Embryonic facial prominence (tissue), 1 donor: ENCODE results near the gene TENT4A.

Experiments used
- DNase-seq: peaks from one replicate; pipeline ENCODE4 v3.0.0-alpha.2; 2016; ENCODE audit errors: extremely low spot score

TENT4A gene

DNA sequence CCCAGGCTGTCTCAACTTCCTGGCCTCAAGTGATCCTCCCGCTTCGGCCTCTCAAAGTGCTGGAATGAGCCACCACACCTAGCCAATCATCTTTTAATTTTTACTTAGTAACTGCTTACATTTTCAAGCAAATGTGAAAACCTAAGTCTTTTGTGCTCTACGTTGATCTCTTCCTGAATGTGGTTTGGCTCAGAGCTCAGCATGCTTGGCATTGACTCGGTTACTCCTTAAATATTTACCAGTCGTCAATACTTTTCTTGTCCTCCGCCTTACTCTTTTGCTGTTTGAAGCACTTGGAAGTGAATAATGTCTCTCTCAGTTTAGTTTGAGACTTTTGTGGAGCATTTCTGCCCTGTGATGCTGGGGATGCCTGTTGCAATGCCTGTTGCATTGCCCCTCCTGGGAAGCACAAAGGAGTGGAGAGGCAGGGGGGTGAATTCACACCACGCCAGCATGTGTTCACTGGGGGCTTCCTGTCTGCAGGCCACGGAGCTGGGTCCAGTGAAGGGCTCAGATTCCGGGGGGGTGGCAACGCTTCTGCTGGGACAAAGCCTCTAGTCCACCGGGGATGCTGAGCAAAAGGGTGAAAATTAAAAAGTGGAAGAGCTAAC is 13.1 kb upstream of the TENT4A start:
- DNase-seq = no peak

DNA sequence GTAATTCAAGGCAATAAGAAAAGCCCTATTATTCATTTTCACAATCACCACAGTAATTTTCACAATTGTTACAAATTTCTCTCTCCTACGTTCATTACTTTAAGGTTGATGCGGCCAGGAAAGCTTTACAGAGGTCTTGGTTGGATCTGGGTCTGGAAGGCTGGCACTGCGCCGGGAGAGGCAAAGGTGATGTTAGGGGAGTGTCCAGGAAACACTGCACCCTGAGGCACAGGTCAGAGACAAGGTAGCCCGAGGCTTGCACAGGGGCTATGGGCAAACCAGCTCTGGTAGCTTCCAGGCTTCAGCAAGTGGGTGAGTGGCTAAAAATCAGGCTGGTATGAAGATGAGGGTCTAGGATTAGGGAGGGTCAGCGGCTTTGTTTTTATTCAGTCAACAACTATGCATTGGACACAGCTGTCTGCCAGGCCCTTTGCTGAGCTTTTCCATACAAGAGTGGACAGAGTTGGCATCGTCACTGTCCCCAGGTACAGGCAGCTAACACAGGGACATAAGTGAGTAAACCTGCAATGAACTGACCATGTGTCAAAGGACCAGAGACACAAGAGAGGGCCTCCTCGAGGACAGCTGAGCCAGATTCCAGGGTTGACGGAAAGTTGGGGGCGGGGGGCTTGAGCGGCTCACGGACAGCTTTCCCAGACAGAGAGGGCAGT is 12.4 kb upstream of the TENT4A start:
- DNase-seq = no peak

DNA sequence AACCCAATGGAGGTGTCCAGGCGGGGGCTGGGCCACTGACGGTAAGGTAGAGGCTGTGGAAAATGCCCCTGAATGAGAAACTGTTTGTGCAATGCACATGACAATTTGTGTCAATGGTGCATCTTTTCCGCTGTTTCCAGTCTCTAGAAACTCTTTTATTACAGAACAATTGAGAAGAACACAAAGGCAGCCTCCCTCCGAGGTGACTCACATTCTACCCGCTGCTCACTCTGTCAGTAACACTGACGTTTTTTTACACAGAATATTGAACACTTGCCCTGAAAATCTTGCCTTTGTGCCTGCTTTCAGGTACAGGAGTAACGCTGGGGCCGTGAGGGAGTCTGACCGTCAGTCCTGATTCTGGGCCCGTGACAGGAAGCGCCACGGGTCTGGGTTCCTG is 11.7 kb upstream of the TENT4A start:
- no peak for DNase-seq

DNA sequence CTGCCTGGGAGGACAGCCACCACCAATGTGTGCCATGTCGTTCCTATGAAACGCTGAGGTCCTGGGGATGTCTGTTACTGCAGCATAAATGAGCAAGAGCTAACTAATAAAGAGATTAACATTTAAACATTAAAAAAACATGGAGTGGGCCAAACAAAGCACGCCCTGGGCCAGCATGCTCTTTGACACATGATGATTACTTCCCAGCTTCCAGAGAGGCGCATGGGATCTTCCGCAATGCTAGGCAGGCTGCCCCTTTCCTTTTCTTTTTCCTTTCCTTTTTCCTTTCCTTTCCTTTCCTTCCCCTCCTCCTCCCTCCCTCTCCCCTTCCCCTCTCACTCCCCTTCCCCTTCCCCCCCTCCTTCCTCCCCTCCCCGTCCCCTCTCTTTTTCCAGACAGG is 10.6 kb upstream of the TENT4A start:
- DNase-seq = no peak

DNA sequence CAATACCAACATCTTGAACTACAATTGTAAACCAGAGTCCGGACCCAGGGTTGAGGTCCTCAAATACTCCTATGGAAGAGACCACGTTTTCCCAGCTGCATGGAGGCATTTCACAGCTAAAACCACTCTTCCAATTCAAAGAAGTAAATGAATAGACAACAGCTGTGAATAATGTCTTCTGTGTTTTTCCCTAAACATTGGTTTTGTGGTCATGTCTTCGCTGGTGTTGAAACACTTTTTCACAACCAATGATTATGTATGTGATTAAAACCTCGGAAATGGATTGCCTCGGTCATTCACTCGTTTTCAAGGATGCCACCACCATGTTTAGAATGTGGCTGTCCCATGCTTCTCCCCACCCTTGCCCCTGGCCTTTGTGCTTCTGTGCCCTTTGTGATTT is 9.4 kb upstream of the TENT4A start:
- DNase-seq = no peak

DNA sequence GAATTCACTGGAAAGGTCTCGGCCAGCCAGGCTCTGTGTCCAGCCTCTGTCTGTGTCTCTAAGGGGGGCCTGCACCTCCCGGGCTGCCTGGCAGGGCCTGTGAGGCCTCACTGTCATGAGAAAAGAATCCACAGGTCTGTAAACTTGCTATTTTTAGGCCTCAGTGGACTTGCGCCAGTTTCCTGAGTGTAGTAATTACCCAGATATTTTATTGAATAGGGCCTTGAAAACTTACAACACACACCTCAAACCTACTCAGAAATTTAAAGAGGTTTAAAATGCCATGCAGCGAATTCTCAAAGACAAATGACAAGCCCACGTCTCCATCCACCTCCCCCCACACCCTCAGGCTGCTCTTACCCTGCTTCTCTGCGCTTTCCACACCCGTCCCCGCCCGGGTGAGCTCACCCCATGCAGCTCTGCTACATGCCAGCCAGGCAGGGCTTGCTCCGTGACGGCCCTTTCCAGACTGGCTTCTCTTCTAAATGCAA is 8.8 kb upstream of the TENT4A start:
- DNase-seq = no peak

DNA sequence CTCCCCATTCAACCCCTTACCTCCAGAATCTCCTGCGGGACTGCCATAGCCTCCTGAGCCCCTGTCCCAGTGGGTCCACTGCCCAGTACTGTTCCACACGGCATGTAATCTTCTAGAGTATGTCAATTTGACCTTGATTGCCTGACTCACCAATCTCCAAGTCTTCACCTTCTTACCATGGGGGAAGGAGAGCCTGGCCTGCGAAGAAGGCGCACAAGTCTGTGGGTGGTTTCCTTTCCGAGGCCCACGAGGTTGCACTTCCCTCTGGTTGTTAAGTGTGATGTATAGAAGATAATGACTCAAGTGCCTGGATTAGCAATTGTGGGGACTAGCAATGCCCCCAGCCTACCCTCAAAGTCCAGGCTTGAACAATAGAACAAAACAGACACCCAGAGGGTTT is 8.1 kb upstream of the TENT4A start:
- DNase-seq = no peak

DNA sequence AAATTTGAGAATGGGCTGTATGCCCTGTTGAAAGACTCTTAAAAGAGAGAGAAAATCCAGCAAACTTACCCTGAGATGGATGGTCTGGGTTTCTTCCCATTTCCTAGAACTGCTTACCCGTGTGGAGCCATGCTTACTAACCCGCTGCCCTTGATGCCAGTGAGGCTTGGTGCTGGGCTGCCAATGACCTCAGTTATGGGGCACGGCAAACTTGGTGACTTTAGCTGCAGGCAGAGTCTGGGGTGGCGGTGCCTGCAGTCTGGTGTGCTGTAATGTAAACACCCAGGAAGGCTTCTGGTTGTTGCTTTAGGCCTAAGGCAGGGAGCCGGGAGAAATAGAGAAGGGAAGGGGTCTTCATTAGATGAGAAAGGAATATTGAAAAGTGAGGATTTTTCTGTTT is 7.3 kb upstream of the TENT4A start:
- no peak for DNase-seq

DNA sequence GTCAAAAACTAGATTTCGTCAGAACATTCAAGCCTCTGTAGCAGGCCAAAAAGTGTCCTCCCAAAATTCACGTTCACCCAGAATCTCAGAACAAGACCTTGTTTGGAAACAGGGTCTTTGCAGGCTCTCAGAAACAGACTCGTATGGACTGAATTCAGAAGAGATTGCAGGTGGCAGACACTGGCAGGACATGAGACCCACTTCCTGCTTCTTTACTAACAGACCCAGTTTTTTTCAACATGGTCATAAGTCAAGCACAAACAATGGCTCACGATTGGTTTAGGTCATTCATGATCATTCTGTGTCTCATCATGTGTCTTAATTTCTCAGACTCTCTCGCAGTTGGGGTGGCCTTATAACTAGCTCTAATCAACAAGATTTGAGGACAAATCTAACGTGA is 5.4 kb upstream of the TENT4A start:
- no peak for DNase-seq

DNA sequence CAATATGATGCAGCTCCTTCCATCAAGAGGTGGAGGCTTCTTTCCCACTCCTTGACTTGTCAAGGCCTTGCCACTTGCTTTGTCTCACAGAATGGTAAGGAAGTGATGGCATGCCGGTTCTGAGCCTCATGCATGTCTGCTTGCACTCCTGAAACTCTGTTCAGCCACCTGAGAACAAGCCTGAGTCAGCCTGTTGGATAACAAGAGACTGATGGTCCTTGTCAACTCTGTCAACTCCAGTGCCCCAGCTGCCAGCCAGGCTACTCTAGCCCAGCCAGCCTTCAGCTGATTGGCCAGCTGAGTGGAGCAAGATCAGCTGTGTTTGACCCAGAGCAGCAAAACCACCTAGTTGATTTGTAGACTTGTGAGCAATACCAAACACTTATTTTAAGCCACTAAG is 4.4 kb upstream of the TENT4A start:
- DNase-seq = no peak

DNA sequence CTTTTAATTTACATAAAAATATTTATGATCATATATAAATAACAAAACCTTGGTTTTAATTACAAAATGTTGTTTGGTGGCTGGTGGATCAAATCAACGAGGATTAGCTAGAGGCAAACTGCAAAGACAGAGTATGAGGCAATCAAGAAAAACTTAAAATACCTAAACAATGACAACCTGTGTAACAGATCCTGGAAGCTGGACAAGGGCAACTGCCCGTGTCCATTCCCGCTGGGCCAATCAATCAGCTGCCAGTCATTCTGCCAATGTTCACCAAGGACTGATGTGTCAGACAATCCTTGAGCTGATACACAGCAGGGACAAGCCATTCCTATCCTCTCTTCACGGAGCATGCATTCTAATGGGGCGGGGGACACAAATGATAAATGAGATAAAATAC is 3.2 kb upstream of the TENT4A start:
- DNase-seq = no peak

DNA sequence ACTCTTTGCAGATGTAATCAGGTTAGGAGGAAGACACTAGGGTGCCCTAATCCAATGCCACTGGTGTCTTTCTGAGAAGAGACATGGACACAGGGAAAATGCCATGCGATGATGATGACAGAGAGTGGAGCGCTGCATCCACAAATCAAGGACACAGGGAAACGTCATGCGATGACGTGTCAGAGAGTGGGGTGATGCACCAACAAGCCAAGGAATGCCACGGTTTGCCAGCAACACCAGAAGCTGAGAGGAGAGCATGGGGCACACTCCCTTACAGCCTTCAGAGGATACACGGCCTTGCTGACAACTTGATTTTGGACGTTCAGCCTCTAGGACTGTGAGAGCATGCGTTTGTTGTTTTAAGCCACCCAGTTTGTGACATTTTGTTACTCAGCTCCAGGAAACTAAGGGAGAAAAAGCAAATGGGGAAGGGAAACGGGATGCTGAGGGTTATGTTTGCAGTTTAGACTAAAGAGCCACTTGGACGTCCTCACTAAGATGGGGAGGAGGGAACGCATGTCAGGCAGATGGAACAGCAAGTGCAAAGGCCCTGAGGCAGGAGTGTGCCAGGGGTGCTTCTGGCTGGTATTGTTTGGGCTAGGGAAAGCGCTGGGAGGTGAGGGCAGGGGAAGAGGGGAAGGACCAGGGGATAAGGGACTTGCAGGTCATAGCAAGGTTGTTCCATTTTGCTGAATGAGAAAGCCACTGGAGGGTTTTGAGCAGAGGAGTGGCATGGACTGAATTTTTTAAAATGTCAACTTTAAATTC is 2.5 kb upstream of the TENT4A start:
- no peak for DNase-seq

DNA sequence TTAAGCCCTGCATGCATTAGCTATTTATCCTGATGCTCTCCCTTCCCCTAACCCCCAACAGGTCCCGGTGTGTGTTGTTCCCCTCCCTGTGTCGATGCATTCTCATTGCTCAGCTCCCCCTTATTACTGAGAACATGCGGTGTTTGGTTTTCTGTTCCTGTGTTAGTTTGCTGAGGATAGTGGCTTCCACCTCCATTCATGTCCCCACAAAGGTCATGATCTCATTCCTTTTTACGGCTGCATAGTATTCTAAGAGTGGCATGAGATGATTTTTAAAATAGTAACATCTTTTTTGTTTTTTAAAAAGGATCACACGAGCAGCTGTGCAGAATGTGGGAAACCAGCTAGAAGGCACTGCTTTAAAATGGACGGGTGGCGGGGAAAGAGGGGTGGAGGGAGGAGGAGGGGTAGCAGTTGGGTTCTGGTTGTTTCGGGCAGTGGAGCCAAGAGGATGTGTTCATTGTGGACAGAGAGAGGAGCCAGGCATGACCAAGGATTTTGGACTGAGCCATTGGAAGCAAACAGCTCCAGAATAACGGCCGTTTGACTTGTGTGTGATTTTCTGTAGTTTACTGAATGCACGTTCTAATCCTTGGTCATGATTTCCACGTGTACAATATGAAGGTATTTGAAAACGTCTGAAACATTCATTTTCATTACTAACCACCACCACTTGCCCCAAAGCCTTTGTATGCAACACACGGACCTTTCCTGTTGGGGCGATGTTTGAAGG is 1.7 kb upstream of the TENT4A start:
- no peak for DNase-seq

DNA sequence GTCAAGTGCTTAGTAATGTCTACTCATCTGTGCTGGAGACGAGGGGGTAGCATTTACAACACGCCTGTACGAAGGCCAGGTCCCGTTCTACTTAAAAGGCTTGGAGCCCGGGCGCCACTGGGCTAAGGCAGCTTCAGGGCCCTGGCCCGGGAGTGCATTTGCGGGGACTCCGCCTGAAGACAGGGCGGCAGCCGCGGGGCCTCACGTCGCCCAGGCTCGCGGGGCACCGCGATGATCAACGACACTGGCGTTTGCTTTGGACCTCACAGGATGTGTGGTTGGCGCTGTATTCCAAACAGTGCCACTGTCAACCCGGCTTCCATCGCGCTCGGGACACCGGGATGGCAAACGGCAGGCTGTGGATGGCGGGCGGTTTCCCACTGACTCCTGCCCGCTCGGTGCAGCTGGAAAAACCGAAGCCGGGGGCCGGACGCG is 1.1 kb upstream of the TENT4A start:
- no peak for DNase-seq

DNA sequence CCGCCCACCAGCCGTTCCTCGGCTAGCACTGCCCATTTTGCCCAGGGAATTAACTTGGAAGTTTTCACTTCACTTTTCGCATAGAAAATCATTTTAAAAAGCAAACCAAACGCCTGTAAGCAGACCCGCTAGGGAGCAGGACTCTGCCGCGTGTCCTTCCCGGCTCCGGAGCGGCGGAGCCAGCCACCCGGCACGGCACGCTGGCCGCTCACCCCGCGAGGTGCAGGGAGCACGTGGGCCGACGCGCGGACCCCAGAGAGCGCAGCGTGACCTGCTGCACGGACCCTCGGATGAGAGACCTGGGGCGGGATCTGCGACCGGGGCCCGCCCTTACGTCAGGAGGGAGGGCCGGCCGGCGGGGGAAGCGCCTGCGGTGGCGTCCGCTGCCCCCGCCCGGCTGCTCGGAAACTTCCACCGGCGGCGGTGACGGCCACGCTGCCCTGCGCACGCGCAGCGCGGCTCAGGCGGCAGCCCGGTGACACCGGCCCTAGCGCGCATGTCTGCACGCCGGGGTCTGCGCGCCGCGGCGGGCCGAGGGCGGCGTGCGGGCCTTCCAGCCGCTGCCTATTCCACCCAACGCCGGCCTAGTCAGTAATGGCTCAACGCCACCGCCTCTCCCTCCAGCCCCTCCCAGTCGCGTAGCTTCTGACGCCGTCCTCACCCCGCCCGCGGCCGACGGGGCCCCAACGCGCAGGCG is 507 bp upstream of the TENT4A start:
- peak; percentile 94 for DNase-seq

DNA sequence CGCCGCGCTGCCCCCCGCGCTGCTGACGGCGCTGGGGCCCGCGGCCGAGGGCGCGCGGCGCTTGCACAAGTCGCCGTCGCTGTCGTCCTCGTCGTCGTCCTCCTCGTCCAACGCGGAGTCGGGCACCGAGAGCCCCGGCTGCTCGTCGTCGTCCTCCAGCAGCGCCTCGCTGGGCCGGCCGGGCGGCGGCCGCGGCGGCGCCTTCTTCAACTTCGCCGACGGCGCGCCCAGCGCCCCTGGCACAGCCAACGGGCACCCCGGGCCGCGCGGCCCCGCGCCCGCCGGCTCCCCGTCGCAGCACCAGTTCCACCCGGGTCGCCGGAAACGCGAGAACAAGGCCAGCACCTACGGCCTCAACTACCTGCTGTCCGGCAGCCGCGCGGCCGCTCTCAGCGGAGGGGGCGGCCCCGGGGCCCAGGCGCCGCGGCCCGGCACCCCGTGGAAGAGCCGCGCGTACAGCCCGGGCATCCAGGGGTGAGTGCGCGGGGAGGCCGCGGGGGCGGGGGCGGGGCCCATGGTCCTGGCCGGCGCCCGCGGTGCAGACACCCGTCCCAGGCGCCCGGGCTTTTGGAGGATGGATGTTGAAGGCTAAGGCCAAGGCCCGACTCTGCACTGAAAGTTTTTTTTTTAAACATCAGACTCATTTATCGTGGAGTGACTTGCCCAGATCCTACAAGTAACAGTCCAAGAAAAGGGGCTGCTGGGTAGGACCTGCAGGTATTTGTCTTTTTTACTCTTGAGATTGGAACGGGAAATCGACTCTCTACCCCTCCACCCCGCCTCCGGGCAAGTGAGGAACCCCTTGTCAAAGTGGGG is 1.2 kb downstream of the TENT4A start:
- no peak for DNase-seq

DNA sequence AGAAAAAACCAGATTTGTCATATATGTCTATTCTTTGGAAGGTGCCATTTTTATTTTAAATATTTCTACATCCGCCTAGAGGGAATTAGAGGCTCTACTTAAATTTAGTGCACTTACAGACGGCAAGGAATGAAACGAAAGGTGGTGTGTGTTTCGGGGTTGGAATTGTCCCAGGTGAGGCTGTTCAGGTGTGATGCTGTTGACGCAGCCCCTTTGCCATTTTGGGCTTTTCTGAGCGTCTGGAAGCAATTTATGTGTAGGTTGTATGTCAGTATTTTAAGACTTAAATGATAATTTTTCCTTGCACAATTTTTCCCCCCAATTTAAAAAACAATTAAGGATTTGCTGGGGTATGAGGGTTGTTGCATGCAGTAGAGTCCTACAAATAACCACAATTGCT is 2.0 kb downstream of the TENT4A start:
- no peak for DNase-seq

DNA sequence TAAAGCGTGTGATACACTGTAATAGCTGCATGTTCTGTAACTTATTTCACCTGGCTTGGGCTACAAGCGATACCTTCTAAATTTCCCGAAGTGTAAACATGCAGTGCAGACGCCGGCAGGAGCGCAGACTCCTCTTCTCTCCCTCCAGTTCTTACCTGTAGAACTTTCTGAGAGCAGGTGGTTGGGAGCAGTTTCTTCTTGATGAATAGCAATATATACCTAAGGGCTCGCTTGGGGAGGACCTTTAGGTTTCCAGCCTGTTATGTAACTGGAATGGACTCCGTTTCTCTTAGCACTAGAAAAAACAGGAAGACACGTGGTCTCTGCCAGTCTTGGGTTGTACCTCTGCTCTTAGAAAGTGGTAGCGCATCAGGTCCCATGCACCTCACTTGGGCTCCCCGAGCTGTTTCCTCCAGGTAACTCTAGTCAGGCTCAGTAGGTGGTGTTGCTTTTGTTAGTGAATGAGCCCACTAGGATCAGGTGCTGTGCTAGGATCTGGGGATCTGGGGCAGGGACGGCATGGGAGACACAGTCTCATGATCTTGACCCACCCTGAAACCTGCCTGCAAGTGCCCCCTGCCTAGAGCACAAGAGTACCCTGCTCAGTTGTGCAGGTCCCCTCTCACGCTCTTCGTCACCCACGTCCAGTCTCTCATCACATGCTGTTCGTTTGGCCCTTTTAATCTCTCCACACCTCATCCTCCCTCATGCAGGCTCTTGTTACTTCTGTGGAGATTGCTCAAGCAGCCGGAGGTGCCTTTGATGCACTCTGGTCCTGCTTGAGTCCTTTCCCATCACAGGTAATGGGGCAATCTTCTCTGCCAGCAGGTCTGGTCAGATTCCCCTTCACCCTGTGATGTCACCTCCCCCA is 2.8 kb downstream of the TENT4A start:
- no peak for DNase-seq

DNA sequence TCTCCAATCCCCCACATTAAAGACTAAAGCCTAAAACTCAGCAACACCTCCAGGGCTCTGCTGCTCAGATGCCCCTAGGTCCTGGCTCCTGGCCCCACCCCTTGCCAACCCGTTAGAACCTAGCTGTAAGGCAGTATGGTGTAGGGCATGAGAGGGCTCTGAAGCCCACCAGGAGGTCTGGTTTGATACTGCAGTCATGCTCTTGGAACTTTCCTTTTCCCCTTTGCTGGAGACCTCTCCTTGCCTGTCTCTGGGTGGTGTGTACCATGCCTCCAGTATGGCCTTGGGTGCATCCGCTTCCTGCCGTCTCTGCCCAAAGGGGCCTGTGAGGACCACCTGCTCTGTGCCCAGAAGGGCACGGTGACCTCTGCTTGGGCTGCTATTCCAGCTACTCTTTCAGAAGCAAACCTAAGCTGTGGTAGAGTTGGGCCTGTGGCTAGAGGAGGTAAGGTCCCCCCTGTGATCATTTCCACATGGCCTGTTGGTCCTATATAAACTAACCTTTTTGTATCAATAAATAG is 3.5 kb downstream of the TENT4A start:
- DNase-seq = no peak

DNA sequence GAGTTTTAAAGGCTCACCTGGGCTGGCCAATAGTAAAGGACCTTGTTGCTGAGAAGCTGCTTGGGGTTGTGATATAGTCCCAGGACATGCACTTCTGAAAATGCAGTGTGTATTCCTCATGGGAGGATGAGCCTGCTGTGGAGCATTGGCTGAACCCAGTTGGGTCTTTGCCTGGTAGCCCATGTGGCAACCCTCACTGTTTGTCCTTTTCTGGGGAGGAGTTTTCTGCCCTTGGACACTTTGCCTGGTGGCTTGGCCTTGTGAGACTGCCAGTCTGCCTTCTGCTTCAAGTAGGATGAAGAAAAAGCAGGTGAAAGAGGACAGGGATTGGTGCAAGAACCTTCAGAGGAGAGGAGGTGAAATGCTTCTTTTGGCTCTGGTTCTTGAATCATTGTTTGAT is 4.0 kb downstream of the TENT4A start:
- DNase-seq = no peak
